ENCODE results near the gene LGR4.

The LGR4 gene

DNA sequence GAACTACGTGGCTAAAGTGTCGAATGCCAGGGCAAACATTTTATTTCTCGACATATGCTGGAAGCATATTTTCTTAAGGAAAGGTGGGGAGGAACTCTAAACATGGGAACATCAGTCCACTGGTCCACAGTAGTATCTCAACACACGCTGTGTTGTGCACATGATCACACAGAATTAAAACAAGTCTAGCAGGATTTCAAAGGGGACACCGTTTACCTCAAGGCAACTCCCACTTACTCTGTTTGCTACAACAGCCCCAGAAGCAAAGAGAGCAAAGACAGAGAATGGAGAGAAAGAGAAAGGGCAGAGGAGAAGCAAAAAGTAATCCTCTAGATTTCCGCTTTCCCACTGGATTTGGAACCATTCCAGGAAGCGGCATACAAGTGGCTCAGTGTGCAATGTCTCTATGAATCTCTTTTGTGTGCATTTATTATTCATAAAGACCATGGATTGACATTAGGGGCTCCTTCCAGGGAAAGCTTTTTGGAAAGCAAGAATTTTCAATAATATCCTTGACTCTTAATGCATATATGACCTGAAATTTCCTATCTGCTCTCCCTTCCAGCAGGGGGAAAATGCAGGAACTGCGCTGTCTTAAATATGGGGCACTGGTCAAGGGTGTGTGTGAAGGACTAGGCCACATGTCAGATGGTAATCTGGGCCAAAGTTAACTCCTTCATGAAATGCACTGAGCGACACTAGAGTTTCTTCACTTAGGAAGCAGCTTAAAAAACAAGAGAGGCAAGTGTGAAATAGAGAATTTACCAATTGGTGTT, 74.8 kb downstream of the LGR4 start:
- DNase-seq = no peak

DNA sequence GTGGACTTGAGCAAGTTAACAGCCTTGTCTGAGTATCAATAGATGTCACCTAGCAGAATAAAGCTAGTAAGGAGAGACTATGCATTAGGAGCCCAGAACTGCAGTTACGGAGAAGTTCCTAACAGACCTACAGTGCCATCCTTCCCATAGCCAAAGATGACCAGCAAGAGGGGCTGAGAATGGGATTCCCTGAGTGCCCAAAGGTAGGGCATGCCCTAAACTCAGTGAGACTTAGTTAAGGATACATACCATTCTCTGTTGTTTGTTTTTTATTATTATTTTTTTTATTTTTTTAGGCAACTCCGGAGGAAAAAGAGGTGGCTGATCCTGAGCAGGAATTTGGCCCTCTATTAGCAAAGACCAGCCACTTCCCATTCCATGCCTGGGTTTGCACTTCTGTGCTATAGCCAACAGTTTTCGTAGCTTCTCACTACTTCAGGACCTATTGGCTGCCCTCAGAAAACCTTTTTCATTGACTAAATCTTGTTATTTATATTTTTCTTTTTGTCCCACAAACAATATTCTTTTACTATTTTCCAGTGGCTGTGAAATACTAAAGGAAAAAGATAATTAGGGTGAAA, 76.2 kb downstream of the LGR4 start:
- no peak for DNase-seq

DNA sequence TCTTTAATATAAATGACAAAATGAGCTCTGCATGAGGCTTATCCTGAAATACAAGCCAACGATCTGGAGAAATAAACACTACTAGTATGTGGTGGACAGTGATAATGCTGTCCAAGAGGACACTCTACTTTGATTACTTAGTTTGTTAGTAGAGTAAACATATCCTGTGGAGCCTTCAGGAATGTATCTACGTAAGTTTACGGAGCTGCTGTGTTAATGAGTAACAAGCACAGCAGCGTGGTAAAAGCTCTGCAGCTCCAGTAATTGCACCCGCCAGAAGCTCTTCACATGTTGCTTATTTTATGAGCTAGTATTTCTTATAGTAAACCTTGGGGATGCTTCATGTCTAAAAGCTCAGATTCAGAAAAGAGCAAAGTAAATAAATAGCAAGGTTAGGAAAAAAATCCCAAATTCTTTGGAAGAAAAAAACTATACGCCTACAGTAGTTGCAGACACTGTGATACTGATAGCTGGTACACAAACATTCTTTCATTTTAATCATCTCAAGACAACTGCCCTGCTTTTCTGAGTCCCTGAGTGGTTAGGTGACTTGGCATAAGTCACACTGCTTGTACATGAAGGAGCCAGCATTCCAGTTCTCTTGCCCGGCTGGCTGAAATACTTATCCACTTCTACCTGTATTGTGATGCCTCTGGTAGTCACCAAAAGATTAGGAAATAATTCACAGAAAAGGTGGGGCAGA, 76.9 kb downstream of the LGR4 start:
- no peak for DNase-seq

DNA sequence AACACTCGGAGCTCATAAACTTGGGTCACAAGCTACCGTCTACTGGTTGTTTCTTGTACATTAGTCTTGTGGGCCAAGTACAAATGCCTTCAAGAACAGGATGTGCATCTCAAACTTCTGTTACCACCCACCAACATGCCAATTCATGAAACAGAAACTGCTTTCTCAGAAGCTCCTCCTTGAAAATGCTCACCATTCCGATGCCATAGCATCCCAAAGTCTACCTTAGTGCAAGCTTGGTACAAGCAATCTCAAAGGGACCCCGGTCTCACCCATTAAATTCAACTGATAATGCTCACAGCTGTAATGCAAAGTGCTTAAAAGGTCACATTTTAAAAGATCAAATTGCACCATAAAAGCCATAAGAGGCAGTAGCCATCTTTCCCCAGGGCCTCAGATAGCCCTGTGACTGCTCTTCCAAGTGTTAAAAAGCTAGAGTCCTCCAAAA, 77.8 kb downstream of the LGR4 start:
- no peak for DNase-seq

DNA sequence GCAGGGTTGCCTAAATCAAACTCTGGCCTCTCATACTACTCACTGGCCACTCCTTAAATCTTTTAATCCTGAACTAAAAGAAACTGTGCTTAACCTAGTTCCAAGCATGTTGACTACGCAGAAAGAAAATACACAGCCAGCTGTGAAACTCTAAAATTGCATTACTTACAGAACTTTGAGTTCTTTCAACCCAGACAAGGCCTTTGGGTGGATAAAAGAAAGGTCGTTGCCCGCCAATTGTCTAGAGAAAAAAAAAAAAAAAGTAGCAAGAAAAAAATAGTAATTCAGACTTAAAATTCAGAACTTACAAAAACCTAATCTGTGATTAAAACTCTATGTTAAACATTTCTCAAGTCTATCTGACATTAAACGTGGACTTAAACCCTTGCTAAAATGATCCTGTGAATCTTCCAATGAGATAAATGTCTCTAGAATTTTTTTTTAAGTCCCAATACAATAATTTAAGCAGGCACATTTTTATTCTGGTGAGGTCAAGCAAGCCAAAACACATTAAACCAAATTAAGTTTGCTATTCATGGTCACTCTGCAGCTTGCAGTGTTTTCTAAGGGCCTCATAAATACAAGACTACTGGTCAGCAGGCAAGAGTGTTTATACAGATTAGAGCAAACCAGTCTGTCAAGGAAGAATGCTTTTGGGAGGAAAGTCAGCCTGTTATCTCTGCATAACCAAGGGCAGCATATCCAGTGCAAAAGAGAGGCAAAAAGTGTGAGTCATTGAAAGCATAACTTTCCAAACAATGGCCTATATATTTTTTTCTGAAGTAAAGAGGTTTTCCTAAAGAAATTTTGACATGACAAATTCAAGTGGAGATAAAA, 80.1 kb downstream of the LGR4 start:
- DNase-seq = peak; percentile 75

DNA sequence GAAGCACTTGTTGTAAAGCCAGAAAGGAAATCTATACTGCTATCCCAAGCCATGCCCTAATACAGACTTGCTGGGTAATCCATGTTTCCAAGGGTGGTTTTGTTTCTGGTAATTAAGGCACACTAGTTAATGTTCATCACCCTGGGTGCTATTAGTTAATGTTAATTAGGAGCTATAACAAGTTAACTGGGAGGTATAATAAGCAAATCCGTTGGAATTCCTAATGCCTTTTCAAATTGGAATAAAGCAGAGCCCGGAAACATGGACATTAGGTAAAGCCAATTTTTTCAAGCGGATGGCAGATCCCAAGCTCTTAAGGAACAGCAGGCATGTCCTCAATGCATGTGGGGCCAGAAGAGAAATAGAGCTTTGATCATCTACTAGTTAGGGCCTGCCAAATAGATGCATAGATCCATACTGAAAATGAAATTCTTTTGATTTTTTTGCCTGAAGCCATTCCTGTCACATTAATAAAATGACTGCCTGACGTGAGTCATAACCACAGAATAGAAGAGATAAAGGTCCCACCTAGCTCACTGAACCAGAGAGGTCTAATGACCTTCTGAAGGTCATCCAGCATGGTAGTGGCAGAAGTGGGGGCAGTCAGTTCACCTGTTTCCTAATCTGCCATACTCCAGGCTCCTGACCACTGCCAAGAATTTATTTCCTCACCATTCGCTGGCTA, 81.1 kb downstream of the LGR4 start:
- DNase-seq = no peak

DNA sequence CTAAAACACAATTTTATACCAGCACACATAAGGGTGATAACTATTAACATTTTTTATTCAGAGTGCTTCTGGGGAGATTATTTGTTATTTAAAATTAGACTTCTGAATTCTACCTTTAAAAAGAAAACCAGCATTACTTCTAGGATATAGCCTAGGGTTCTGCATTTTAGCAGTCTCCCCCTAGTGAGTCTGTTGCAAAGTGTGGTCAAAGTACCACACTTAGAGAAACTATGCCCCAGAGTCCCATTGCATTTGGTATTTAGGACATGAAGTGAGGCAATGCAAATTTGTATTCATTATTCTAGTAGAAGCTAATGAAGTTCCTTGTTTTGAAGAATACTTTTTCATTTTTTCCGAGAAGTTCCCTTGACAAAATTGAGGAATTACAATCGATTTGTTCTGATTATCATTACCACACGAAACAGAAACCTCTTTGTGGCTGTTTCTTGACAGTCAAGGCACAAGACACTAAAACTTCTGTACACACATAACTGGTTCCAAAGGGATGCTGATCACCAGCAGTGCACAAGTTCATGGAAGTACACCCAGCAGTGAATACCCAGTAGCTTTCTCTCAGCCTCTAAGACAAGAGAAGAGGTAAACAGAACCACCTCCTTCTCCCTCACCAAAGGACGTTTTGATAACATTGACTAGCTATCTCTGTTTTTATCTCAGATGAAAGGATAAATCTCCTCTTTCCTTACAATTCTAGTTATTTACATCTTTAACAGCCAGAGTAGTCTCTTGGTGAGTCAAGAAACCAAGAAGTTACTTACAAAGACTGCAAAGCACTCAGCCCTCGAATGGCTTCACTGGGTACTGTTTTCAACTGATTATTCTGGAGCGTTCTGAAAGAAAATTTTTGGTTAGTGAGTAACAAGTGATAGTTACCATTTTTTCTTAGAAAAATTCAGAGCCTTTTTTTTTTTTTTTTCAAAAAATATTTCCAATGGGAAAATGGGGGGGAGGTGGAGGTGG, 82.0 kb downstream of the LGR4 start:
- DNase-seq = peak; percentile 78

DNA sequence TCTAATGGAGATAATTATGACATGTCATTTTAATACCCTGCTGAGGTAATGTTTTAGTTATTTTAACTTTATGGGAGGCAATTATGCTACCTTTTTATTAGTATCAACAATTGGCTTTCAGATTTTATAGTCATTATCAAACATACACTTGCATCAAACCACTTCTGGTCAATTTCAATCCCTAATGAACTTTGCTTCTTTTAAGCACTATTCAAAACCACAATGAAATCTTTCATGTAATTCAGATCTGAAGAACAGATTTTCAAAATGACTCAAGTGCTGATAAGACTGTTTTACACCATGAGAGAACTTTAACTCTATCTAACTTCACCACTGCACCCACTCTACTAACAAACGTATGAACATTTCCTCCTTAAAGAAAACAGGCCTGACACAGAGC, 83.7 kb downstream of the LGR4 start:
- DNase-seq = no peak

DNA sequence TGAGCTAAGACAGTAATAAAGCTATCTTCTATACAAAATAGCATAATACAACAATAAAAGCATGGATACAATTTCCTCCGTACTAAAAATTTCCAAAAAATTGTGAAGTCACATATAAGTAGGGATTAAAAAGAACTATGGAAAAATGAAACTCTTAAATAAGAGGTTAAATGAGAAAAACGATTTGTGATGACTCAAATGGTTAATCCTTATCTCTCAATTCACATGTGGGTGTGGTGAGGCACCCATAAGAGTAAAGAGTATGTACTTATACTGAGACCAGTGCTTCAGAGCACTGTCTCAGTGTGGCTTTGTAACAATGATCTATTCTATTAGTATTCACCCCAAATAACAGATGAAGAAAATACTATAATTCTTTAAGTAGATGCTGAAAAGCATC, 84.6 kb downstream of the LGR4 start:
- no peak for DNase-seq

DNA sequence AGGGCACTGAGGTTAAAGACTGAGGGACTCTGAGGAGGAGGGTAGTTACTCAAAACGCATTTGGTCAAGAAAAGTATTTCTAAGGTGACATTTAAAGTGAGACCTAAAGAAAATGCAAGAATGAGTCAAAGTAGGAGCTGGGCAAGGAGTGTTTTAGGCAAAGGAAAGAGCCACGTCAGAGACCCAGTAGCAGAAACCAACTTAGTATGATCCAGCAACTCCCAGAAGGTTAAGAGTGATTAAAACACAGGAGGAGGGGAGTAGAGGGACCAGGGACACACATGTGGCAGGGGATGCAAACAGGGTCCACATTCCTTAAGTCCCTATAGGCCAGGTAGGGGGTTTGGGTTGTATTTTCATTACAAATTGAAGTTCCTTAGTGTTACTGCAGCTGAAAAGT, 85.2 kb downstream of the LGR4 start:
- no peak for DNase-seq

DNA sequence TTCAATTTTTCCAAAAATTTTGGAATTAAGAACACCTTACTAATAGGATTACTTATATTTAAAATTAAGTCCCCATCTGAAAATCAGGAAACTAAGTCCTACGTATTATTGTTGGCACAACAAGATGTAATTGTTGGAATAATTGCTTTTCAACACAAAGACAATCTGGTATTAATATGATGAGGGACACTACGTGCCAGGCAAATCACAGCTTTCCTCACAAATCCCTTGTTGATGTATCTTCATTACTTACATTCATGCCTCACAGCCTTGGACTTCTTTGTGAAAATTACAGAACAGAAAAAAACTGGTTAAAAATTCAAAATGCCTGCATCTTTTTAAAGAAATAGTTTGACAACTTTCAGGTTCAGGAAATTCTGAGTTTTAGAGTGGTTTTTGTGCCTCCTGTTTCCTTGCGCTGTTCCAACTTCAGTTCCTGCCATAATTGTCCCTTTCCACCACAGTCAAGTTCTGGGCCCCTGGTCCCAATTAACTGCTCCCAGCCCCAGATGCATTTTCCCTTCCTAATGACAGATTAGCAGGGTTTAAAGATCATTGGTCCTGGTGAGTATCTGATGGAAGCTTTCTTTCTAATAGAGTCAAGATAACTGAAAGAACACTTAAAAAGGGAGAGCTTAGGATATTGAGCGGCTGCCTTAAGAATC, 86.3 kb downstream of the LGR4 start:
- peak; percentile 50 for DNase-seq

DNA sequence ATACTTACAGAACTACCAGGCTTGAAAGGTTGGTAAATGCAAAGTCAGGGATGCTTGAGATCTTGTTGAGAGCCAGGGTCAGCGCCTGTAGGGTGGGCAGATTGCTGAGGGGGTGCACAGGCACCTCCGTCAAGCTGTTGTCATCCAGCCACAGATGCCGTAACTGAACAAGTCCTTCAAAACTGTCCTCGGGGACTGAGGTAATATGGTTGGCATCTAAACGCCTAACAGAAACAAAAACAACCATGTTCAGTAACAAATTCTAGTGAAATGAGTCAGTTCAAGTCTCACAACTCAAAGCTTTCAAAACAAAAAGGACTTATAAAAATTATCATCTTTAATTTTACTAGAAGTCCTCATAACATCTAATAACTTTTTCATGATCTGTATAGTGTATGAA, 87.3 kb downstream of the LGR4 start:
- DNase-seq = peak; percentile 89

DNA sequence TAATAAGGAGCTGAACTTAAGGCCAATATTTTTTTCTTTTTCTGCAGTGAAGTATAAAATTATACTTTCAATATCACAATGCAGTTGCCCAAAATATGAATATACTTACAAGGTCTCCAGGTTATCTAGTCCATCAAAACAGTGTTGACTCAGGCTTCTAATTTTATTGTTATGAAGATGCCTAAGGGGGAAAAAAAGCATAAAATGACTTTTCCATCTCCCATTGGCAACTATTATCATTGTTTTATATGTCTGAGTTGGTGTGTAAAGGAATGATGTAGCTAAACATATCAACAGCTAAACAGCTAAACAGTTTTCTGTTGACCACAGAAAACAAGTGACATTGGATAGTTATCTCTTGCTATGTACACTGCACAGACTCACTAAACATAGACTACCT, 88.4 kb downstream of the LGR4 start:
- DNase-seq = no peak

DNA sequence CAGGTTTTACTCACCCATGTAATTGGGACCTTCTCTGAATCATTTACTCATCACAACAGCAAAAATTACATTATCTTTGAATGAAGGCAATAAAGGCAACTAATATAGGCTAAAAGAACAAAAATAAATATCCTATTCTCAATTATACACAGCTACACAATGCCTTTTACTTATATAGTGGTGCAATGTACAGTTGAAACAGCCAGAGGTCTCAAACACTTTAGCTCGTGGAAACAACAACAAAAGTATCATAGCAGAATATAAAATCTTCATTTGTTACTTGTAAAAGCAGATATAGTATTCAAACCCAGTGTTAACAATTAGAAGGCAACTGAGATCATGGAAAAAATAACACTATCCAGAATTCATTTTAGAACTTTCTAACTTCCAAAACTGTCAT, 88.9 kb downstream of the LGR4 start:
- DNase-seq = no peak

DNA sequence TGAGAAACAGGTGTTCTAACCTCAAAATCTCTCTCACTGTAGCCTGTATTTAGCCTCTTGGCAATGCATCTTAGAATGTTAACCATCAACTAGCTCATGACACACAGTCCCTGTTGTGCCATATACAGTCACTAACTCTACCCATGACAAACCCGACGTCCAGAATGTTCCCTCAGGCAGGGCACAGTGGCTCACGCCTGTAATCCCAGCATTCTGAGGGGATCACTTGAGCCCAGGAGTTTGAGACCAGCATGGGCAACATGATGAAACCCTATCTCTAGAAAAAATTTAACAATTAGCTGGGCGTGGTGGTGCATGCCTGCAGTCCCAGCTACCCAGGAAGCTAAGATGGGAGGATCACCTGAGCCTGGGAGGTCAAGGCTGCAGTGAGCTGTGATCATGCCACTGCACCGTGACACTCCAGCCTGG, 91.3 kb downstream of the LGR4 start:
- DNase-seq = no peak

DNA sequence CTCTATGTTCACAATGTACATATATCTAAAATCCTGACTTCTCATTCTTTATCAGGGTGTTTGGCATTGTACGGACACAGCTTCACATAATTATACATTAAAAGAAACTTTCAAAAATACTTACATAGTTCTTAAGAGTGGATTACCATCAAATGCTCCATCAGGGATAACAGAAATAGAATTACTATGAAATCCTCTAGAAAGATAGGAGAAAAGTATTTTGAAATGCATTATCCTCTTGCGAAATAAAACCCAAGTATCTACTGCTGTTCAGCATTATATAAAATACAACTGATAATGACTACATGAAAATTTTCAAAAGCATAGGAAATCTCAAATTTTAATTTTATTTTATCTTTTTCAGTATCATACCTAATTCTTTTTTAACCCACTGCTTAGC, 91.8 kb downstream of the LGR4 start:
- DNase-seq = no peak

DNA sequence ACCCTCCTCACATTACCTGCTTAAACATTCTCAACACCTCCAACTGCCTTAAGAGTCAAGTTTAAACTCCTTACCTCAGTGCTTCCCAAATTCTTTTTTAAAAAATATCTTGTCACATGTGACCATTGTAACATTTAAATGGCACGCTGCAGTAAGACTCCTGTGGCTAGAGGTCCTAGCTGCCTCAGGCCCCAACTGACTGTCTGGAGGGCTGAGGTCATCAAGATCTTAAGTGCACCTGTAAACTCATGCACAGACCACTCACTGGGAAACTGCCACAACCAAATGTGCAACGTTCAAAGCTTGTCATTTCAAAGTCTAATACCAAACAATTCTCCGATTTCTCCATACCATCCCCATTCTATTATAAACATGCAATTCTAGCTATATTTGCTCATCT, 93.1 kb downstream of the LGR4 start:
- DNase-seq = no peak

DNA sequence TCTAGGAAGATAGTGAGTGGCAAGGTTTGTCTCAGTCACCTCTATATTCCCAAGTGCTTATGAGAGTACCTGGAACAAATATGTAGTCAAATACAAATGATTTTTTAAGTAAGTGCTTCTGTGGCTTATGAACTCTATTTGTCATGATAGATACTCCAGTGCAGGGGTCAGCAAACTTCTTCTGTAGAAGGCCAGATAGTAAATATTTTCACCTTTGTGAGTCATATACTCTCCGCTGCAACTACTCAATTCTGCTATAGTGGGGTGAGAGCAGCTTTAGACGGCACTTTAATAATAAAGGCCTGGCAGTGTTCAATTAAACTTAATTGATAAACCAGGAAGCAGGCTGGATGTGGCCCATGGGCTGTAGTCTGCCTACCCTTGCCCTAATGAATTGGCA, 97.2 kb downstream of the LGR4 start:
- no peak for DNase-seq

DNA sequence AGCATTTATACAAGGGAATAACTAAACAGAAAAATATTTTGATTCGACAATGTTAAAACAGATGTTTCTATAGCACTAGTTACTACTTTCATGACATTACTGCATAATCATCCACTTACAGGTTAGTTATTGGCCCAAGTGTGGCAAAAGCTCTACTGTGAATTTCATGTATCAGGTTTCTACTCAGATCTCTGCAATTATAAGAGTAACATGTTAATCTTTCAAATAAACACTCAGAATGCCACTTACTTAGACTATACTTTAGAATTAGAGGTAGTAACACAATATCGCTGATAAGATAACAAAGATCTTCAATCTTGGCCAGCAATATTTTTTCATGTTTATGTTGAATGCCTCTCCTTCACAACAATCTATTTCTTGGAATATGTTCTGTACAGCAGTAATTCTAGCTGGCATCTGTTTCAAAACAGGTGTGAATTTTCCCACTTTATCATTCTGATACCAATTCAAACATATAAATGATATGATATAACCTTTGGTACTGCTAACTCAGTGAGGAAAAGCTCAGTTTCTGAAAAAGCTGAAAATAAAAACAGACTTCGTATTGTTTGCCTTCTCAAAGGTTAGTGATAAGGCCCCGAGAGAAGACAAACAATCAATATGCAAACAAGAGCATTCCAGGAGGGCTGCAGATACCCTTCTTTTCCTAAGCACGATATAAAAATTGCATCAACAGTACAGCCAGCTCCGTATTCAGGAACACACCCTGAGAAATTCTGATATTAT, 98.6 kb downstream of the LGR4 start:
- no peak for DNase-seq

DNA sequence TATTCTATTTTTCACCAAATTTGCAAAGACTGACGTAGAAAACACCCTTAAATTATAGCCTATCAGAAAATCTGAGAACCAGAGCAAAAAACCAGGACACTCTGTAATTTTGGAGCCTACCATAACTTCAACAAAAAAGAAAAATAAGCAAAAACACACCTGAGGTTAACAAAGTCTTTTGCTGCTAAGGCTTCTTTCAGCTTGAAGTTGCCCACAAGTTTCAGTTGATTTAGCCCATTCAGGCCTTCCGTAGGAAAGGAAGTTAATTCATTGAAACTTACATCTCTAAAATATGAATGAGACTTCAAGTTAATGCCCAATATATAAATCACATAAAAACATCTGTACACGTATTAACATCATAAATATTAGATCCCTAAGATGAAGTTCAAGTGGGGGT, 99.2 kb downstream of the LGR4 start:
- no peak for DNase-seq
